Uterus (tissue), 2 donors: ENCODE data around the gene C8G.

Source experiments
- CTCF ChIP-seq, 4 experiments: fragments of 200-600 bp in 2 of 4; fragments of 450-650 bp in 2 of 4; sonication (generic) in 2 of 4; IDR thresholded peaks; one replicate each; pipeline ENCODE4 v1.5.1; 2016 to 2019; ENCODE audit warnings: antibody characterized with exemption in 4 of 4, mild to moderate bottlenecking in 2 of 4, moderate library complexity in 1 of 4
- POLR2A ChIP-seq, 2 donors: fragments of 450-650 bp; IDR thresholded peaks; one replicate each; pipeline ENCODE4 v1.6.1; 2016; ENCODE audit warnings: antibody characterized with exemption in 2 of 2, mild to moderate bottlenecking in 1 of 2, moderate library complexity in 1 of 2

- TF ChIP-seq CTCF (IDR thresholded peaks at IDR 0.05): no peak
- no peak for TF ChIP-seq POLR2A (IDR thresholded peaks at IDR 0.05)
Measured at GRCh38 chr9:136940526-136941230, 4.4 kb upstream of the C8G start.
